HL-60 (cell line): Measurements from ENCODE around the gene CMA1.
"Not testable (repeated sequence)": the region's sequence is repeated elsewhere in the genome, so short reads cannot be mapped to it uniquely, and the experiment has no call there.

Experiments
- DNase-seq, 2 experiments: peaks; one replicate each; pipeline ENCODE4 v3.0.0-alpha.2; 2010 to 2020; ENCODE audit warnings: low read depth in 1 of 2, low spot score in 1 of 2
- H3K27ac ChIP-seq: fragments of 250-450 bp; sonication (Bioruptor Pico); replicated peaks from 2 replicates; pipeline ENCODE4 v1.5.1; 2020; ENCODE audit warnings: mild to moderate bottlenecking, moderate library complexity
- H3K27me3 ChIP-seq: fragments of 250-450 bp; sonication (Bioruptor Pico); 2 replicates; pipeline ENCODE4 v1.5.1; 2021; ENCODE audit warnings: mild to moderate bottlenecking, moderate library complexity; ENCODE audit not compliant: insufficient read depth, poor library complexity, severe bottlenecking
- H3K4me3 ChIP-seq: replicated peaks from 2 replicates; pipeline ENCODE4 v1.5.1; 2011; ENCODE audit warnings: mild to moderate bottlenecking, control low read depth, low read length; ENCODE audit not compliant: insufficient read depth
- GABPA ChIP-seq: IDR thresholded peaks from 2 replicates; pipeline ENCODE4 v1.6.1; 2012; ENCODE audit warnings: low read depth
- POLR2AphosphoS5 ChIP-seq: IDR thresholded peaks from 2 replicates; pipeline ENCODE4 v1.6.1; 2012; ENCODE audit warnings: low read depth
- SPI1 ChIP-seq: IDR thresholded peaks from 2 replicates; pipeline ENCODE4 v1.6.1; 2012; ENCODE audit warnings: low read depth, mild to moderate bottlenecking, borderline replicate concordance
- long read RNA-seq: library from polyadenylated mRNA; unstranded; transcript quantifications from one replicate; pipeline ENCODE4 v2.0.0, GENCODE V29; 2020
- TF ChIP-seq, protein P1 (sequence below): IDR thresholded peaks from one replicate; pipeline ENCODE4 v1.5.1; 2011; ENCODE audit warnings: low read length, control low read depth, inconsistent platforms; ENCODE audit not compliant: insufficient read depth
- TF ChIP-seq, protein P2 (sequence below): IDR thresholded peaks from 2 replicates; pipeline ENCODE4 v1.6.1; 2012; ENCODE audit warnings: low read depth; ENCODE audit not compliant: insufficient replicate concordance

The CMA1 gene, protein sequence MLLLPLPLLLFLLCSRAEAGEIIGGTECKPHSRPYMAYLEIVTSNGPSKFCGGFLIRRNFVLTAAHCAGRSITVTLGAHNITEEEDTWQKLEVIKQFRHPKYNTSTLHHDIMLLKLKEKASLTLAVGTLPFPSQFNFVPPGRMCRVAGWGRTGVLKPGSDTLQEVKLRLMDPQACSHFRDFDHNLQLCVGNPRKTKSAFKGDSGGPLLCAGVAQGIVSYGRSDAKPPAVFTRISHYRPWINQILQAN
- long read RNA-seq, result 0 reads

DNA sequence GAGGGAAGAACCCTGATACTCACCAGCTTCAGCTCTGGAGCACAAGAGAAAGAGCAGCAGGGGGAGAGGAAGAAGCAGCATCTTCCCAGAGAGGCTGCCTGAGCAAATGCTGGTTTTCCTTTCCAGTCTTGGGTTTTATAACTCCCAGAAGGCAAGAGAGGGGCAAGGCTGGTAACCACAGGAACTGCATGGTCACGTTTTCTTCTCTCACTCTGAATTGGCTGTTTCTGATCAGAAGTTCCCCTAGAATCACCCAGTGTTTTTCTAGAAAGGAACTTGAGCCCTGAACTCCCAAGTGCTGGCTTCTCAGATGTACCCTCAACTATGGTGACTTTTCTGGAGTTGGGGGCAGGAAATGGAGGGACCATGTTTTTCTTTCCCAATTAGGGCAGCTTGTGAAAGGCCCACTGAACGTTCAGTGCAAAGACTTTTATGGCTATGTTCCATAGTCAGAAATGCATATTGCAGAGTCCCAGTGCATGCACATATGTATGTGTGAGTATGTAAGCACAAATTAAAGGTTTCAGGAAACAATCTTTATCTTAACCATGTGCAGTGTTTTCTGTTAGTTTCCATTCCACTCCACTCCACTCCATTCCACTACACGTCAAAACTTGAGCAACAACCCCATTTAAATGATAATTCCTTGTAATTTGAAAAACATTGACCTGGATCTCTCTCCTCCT is at the start of gene CMA1:
Gene CMA1 (minus strand): TSS at position 111 of the 686 bp plus-strand sequence. CDS start 30 bp downstream, at position 81.
- H3K27me3 ChIP-seq, result no peaks in the 10 kb centered on the region
- H3K27ac ChIP-seq, result no peak within 1 kb of the TSS
- no peak within 1 kb of the TSS for H3K4me3 ChIP-seq
- DNase-seq, result no peak
- TF ChIP-seq GABPA, result no peak

DNA sequence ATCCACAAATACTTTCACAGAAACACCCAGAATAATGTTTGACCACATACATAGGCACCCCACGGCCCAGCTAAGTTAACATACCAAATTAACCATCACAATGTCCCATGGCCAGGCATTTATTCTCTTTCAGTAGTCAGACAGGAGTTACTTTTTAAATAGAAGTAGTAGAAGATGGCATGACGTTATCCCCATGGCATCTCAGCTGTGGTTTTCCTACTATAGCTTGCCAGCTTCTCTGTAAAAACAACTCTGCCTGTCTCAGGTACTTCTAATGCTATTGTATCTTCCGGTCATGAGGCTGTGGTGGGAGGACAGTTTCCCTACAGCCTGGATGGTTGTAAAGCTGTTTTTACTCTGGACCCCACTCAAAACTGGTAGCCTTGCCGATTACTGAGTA is 48.7 kb upstream of the CMA1 start:
- DNase-seq, result no peak
- Histone ChIP-seq H3K27me3 (no peaks in the 10 kb centered on the region), H3K27ac (no peak overlapping the region), H3K4me3 (no peak overlapping the region)
- TF ChIP-seq SPI1, result no peak
- TF ChIP-seq, protein P1, sequence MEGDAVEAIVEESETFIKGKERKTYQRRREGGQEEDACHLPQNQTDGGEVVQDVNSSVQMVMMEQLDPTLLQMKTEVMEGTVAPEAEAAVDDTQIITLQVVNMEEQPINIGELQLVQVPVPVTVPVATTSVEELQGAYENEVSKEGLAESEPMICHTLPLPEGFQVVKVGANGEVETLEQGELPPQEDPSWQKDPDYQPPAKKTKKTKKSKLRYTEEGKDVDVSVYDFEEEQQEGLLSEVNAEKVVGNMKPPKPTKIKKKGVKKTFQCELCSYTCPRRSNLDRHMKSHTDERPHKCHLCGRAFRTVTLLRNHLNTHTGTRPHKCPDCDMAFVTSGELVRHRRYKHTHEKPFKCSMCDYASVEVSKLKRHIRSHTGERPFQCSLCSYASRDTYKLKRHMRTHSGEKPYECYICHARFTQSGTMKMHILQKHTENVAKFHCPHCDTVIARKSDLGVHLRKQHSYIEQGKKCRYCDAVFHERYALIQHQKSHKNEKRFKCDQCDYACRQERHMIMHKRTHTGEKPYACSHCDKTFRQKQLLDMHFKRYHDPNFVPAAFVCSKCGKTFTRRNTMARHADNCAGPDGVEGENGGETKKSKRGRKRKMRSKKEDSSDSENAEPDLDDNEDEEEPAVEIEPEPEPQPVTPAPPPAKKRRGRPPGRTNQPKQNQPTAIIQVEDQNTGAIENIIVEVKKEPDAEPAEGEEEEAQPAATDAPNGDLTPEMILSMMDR, result no peak
- no peak for TF ChIP-seq GABPA
- TF ChIP-seq, protein P2, sequence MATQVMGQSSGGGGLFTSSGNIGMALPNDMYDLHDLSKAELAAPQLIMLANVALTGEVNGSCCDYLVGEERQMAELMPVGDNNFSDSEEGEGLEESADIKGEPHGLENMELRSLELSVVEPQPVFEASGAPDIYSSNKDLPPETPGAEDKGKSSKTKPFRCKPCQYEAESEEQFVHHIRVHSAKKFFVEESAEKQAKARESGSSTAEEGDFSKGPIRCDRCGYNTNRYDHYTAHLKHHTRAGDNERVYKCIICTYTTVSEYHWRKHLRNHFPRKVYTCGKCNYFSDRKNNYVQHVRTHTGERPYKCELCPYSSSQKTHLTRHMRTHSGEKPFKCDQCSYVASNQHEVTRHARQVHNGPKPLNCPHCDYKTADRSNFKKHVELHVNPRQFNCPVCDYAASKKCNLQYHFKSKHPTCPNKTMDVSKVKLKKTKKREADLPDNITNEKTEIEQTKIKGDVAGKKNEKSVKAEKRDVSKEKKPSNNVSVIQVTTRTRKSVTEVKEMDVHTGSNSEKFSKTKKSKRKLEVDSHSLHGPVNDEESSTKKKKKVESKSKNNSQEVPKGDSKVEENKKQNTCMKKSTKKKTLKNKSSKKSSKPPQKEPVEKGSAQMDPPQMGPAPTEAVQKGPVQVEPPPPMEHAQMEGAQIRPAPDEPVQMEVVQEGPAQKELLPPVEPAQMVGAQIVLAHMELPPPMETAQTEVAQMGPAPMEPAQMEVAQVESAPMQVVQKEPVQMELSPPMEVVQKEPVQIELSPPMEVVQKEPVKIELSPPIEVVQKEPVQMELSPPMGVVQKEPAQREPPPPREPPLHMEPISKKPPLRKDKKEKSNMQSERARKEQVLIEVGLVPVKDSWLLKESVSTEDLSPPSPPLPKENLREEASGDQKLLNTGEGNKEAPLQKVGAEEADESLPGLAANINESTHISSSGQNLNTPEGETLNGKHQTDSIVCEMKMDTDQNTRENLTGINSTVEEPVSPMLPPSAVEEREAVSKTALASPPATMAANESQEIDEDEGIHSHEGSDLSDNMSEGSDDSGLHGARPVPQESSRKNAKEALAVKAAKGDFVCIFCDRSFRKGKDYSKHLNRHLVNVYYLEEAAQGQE, result no peak
- TF ChIP-seq POLR2AphosphoS5, result no peak

DNA sequence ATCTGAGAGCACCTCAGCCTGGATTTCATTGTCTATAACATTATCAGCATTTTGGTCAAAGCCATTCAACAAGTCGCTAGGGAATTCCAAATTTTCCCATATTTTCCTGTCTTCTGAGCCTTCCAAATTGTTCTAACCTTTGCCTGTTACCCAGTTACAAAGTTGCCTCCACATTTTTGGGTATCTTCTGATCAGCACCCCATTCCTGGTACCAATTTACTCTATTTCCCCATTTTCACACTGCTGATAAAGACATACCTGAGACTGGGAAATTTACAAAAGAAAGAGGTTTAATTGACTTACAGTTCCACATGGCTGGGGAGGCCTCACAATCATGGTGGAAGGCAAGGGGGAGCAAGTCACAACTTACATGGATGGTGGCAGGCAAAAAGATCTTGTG is 41.0 kb upstream of the CMA1 start:
- not testable (repeated sequence) for H3K27me3 ChIP-seq, DNase-seq

DNA sequence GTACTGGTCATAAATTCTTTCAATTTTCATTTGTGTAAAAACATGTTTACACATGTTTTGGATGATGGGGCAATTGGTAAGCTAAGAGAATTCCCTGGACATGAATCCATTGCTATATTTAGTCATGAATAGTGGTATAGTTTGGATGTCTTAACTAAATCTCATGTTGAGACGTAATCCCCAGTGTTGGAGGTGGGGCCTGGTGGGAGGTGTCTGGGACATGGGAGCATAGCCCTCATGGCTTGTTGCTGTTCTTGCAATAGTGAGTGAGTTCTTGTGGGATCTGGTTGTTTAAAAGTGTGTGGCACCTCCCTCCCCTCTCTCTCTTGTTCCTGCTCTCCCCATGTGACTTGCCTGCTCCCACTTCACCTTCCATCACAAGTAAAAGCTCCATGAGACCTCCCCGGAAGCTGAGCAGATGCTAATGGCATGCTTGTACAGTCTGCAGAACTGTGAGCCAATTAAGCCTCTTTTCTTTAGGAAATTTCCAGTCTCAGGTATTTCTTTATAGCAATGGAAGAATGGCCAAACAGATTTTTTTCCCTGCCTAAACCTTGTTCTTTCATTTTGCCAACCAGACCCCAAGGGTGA is 34.4 kb upstream of the CMA1 start:
- no peak for TF ChIP-seq SPI1
- TF ChIP-seq, protein P1, result no peak
- no peak for TF ChIP-seq GABPA
- TF ChIP-seq, protein P2, result no peak
- no peak for TF ChIP-seq POLR2AphosphoS5
- no peak overlapping the region for H3K27ac ChIP-seq
- H3K27me3 ChIP-seq, result no peaks in the 10 kb centered on the region
- no peak overlapping the region for H3K4me3 ChIP-seq
- DNase-seq, result no peak

More for the DNA sequence above, 41.0 kb upstream of the CMA1 start:
- not testable (repeated sequence) for H3K27ac ChIP-seq, H3K4me3 ChIP-seq
